Kidney tubule cell (primary cell): Measurements from ENCODE around the gene OSBPL3.

Experiments
- DNase-seq: peaks from one replicate; pipeline ENCODE4 v3.0.0-alpha.2; 2018; ENCODE audit warnings: low spot score

The OSBPL3 gene

GRCh38 chr7:24979470-24979862 lies 512 bp downstream of the OSBPL3 start:
- DNase-seq: peak; percentile 81

- DNase-seq: peak; percentile 69
These were observed 1.0 kb downstream of the OSBPL3 start for GRCh38 chr7:24978843-24979469.

DNA sequence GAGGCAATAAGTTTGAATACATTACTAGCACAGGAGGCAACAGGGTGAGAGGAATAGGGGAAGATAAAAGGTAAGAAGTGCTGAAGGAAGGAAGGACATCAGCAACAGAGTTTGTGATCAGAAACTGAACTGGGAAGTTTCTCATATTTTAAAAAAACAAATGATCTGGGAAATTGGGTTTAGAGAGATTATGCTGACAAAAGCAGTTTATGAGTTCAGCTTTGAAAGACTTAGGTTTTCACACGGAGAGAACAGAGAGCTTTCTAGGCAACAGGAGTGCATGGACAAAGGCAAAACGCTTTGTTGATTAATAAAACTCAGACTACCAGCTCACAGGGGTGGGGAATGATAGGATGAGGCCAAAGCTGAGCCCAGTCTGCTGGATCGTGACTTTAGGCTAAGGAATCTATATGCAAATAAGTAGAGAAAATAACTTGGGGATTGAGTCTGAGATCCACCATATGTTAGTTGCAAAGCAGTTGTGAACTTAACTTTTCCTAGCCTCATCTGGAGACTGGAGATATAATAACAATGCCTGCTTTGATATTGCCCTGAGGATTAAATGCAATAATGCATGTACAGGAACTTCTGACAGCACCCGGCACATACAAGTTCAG lies 4.2 kb downstream of the OSBPL3 start:
- DNase-seq: peak; percentile 48

GRCh38 chr7:24975172-24975571 lies 4.8 kb downstream of the OSBPL3 start:
- DNase-seq: no peak

GRCh38 chr7:24974026-24974832 lies 5.7 kb downstream of the OSBPL3 start:
- DNase-seq: no peak

DNA sequence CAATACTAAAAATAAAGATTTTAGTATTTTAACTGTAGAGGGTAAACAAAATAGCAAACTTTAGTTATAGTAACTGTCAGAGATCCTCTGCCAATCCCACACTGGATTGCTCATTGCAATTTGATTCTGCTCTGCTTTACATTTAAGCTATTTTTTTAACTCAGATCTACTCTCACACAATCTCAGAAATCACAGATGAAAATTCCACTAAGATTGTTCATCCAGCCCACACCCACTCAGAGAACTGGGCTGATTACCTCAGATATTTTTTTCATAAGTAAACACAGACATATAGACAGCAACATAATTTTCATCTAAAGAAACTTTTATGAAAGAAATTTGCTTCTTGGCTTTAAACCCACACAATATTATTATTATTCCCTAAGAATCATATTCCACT lies 7.0 kb downstream of the OSBPL3 start:
- DNase-seq: no peak

- DNase-seq: no peak
These were observed 7.9 kb downstream of the OSBPL3 start for GRCh38 chr7:24972166-24972477.

- peak; percentile 84 for DNase-seq
These were observed 8.4 kb downstream of the OSBPL3 start for GRCh38 chr7:24971333-24972165.

DNA sequence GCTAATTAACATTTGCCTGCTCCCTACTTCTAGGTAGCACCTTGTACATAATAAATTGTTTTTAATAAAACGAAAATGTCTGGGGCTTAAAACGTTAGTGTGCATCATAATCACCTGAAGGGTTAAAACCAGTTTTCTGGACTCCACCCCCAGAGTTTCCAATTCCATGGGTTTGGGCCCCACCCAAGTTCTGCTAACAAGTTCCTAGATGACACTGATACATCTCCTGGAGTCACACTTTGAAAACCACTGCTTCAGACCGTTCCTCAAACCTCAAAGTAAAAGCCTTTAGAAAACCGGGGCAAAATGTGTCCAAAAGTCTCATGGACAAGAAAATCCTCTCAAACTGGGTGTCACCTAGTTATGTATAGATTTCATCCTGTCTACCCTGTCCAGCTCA lies 9.3 kb downstream of the OSBPL3 start:
- DNase-seq: no peak

DNA sequence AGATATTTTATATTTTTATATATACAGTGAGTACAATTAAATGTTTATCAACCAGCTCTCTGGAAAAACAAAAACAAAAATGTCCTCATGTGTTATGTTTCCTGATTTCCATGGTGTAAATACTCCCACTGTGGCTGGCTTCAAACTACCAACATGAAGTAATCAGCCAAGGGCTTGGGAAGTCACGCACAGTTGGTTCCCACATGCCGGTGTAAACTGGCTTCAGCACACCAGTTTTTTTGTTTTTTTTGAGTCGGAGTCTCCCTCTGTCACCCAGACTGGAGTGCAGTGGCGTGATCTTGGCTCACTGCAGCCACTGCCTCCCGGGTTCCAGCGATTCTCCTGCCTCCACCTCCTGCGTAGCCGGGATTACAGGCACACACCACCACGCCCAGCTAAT lies 11.8 kb downstream of the OSBPL3 start:
- peak; percentile 79 for DNase-seq

GRCh38 chr7:24967696-24968095 lies 12.3 kb downstream of the OSBPL3 start:
- DNase-seq: no peak

DNA sequence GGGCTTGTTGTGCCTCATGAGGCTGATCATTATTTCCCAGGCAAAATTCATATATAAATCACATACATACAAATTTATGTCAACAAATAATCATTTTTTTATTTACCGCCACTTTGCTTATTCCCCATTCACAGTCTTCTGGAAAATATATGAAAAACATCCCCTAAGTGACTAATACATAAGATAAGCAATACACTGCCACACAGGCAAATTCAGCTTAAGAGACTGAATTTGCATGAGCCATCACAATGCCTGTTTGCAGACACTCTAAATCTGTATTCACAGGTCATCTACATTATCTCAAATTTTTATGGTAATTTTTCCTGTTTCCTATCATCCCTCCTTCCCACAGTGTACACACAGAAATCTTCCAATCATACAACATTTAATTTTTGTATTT lies 13.2 kb downstream of the OSBPL3 start:
- DNase-seq: no peak

- DNase-seq: peak; percentile 65
These were observed 13.9 kb downstream of the OSBPL3 start for GRCh38 chr7:24965831-24966708.

GRCh38 chr7:24964191-24964590 lies 15.8 kb downstream of the OSBPL3 start:
- no peak for DNase-seq

- peak; percentile 83 for DNase-seq
These were observed 16.8 kb downstream of the OSBPL3 start for GRCh38 chr7:24963218-24963617.

DNA sequence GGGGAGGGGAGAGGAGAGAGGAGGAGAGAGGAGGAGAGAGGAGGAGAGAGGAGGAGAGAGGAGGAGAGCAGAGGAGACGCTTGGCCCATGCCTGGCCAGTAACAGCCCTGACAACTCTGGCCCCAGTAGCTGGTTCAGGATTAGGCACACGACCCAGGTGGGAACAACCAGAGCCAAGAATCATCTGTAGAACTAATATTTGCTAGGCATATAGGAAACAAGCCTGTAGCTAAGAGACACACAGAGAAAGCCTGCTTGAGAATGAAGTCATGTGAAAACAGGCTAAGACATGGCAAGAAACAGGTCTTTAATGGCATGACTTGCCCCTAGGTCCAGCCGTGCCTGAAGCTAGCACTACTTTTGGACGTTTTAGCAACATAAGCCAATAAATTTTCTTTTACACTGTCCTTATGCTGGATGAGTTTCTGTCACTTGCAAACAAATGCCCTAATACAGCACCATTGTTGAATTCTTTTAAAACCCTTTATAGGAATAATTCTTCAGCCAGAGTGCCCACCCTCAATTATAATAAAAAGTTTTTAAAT lies 17.5 kb downstream of the OSBPL3 start:
- no peak for DNase-seq

DNA sequence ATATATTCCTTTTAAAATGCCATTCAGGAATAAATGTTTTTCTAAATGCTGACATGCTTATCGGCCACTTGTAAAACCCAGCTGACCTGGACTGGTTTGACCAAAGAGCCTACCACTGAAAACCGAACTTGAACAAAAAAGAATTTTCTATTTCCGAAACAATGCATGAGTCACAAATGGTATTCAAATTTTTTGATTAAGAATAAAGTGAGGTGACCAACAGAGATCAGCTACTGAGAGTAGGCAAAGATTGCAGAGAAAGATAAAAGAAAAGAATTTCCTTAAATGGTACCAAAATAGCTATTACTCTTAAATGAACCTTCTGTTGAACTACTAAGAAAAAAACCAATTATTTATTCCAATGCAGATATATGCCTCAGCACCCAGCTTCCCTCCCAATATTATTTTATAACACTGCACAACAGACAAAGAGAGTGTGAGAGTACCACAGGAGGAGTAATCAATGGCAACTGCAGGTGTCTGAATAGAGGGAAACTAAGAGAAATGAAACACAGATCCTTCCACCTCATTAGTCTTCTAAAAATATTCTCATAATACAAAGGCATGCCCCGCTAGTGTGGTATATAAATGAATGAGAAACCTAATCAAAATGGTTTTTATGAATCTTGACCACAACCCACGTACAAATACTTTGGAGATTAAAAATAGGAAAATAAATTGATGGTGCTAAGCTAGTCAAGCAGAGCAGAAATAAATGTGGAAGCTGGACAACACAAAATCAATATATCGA lies 20.1 kb downstream of the OSBPL3 start:
- DNase-seq: no peak

- no peak for DNase-seq
These were observed 21.6 kb downstream of the OSBPL3 start for GRCh38 chr7:24958399-24958798.

GRCh38 chr7:24956021-24956420 lies 24.0 kb downstream of the OSBPL3 start:
- DNase-seq: peak; percentile 30

DNA sequence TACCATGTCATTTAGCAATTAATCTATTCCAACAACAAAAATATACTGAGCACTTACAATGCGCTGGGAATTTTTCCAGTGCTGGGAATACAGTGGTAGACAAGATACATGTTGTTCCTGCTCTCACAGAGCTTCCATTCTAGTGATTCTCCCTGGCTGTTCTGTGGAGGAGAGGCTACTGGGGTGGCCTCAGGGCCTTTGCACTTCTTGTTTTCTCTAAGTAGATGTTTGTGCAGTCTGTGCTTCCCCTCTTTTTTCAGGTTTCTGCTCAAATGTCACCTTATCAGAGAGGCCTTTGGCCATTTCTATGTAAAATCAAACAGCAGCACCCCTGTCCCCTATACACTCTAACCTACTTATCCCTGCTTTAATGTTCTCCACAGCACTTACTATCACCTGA lies 24.7 kb downstream of the OSBPL3 start:
- DNase-seq: no peak

GRCh38 chr7:24952464-24952863 lies 27.5 kb downstream of the OSBPL3 start:
- DNase-seq: no peak
